ENCODE results near the gene ZNF385A. TPM values are rescaled to one million over a fixed set of nuclear protein-coding genes. Genes with fewer than 3 reads are reported as not detected.
A peak's percentile ranks its signal among the peaks of the same experiment; 100 is the strongest.

The ZNF385A gene, protein sequence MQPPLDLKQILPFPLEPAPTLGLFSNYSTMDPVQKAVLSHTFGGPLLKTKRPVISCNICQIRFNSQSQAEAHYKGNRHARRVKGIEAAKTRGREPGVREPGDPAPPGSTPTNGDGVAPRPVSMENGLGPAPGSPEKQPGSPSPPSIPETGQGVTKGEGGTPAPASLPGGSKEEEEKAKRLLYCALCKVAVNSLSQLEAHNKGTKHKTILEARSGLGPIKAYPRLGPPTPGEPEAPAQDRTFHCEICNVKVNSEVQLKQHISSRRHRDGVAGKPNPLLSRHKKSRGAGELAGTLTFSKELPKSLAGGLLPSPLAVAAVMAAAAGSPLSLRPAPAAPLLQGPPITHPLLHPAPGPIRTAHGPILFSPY
- 9.1 and 9.5 TPM in 2 replicates for total RNA-seq (2022)
- Bru-seq, nascent RNA: percentile 30 among the genes with signal in this experiment
- BruChase-seq, experiment 1, labeled RNA remaining after a 6-hour chase: percentile 42 among the genes with signal in this experiment
- BruChase-seq, experiment 2, labeled RNA remaining after a 2-hour chase: percentile 34 among the genes with signal in this experiment
- long read RNA-seq, partial matches to known transcripts: 2 of 7 reads
- long read RNA-seq, other reads (novel, unspliced or antisense): 4 of 7 reads

DNA sequence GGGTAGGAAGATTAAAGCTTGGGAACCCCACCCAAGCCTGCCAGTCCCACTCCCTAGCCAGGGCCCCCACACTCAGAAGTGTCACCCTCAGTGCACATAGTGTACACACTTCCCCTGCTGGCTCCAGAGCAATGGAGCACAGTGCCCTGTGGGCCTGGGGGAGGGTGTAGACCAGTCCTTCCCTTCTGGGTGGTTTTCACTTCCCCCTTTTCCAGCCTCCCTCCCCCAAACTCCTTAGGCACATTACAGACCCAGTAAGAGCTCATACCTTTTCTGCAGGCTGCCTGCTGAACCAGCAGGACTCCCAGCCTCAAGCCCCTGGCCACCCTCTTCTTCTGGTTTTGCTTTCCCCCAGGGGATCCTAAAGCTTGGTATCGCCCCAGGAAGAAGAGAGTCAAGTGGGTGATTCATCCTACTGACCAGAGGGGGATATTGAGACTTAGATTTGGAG is at the start of gene ZNF385A:
TSS of gene ZNF385A (minus strand) at position 143 of the 451 bp plus-strand sequence. CDS start 219 bp downstream, outside the sequence.
- no TSS peak for BruUV-seq (replicated peaks)
- Mint-ChIP-seq H3K36me3 (ENCODE audit: insufficient read depth, unreplicated experiment) (peaks cover 1% of the 10 kb centered on the region), H3K4me1 (ENCODE audit: low read depth, unreplicated experiment) (peaks cover 30% of the 10 kb centered on the region), H3K27ac (ENCODE audit: unreplicated experiment) (no peak within 1 kb of the TSS), H3K4me3 (ENCODE audit: low read depth, unreplicated experiment) (no peak within 1 kb of the TSS), H3K9me3 (ENCODE audit: low read depth, unreplicated experiment) (no peaks in the 10 kb centered on the region), H3K27me3 (ENCODE audit: unreplicated experiment) (no peaks in the 10 kb centered on the region)
- intact Hi-C loops (cut with micrococcal nuclease; ENCODE audit: unreplicated experiment): no loop called here
- CTCF ChIA-PET: no interaction called here
- TF ChIP-seq CTCF (IDR thresholded peaks at IDR 0.05; ENCODE audit: unreplicated experiment): no peak
- DNase-seq: no peak

- DNase-seq: no peak
These were observed 48.3 kb upstream of the ZNF385A start for GRCh38 chr12:54432815-54433164.

DNA sequence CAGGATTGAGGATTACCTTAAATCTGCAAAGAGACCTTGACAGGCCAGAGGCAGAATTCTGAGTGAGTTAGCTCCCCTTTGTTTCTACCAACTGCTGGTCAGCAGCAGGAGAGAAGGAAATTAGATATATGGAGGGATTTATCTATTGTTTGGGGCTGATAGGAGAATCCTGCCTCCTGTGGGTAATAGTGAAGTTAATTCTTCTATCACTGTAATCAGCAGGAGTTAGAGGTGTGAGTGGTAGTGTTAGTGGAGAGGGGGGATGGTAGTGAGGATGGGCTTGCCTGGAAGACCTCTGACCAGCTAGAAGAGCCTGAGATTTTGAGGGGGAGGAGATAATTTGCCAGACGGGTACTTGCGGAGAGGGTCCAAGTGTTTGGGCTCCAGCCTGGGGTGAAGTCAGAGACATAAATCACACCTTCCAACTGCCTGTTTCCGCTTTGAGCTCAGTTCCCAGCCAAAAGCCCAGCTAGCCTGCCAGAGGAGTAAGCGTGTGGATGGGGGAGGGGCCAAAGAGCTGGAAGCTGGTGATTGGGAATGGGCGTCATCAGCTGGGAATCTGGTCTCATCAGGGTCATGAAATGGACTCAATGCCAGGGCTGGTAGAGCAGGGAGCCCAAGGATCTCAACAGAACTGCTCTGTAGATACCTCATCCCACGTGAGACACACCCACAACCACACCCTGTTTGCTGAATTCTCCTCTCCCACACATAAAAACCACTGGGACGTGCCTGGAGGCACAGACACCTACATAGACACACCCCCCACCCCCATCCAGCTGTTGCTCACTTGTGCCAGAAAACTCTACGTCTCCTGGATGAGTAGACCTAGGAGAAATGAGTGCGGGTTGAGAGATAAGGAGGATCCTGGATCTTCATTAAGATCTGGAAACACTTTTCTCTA is 47.6 kb upstream of the ZNF385A start:
- Mint-ChIP-seq H3K27ac (ENCODE audit: unreplicated experiment) (no peak overlapping the region), H3K27me3 (ENCODE audit: unreplicated experiment) (peaks cover 73% of the 10 kb centered on the region), H3K9me3 (ENCODE audit: low read depth, unreplicated experiment) (no peaks in the 10 kb centered on the region), H3K4me1 (ENCODE audit: low read depth, unreplicated experiment) (peaks cover 10% of the 10 kb centered on the region), H3K36me3 (ENCODE audit: insufficient read depth, unreplicated experiment) (no peaks in the 10 kb centered on the region), H3K4me3 (ENCODE audit: low read depth, unreplicated experiment) (no peak overlapping the region)
- no peak for TF ChIP-seq CTCF (IDR thresholded peaks at IDR 0.05; ENCODE audit: unreplicated experiment)
- intact Hi-C loops (cut with micrococcal nuclease; ENCODE audit: unreplicated experiment): no loop called here
- CTCF ChIA-PET: interaction anchor here (0.6 to 2.5 kb wide), 2 partner anchors 33 to 572 kb away, joined by 3 to 9 read pairs; no protein-coding TSS in a partner anchor
- no TSS peak for BruUV-seq (replicated peaks)
- DNase-seq: peak; percentile 23

More at GRCh38 chr12:54432815-54433164, 48.3 kb upstream of the ZNF385A start:
- H3K9me3 Mint-ChIP-seq (ENCODE audit: low read depth, unreplicated experiment): no peaks in the 10 kb centered on the region
- H3K4me1 Mint-ChIP-seq (ENCODE audit: low read depth, unreplicated experiment): peaks cover 10% of the 10 kb centered on the region
- no TSS peak for BruUV-seq (replicated peaks)
- H3K27ac Mint-ChIP-seq (ENCODE audit: unreplicated experiment): no peak overlapping the region
- H3K36me3 Mint-ChIP-seq (ENCODE audit: insufficient read depth, unreplicated experiment): no peaks in the 10 kb centered on the region
- H3K4me3 Mint-ChIP-seq (ENCODE audit: low read depth, unreplicated experiment): no peak overlapping the region
- H3K27me3 Mint-ChIP-seq (ENCODE audit: unreplicated experiment): peaks cover 67% of the 10 kb centered on the region
- intact Hi-C loops (cut with micrococcal nuclease; ENCODE audit: unreplicated experiment): no loop called here
- TF ChIP-seq CTCF (IDR thresholded peaks at IDR 0.05; ENCODE audit: unreplicated experiment): no peak
- CTCF ChIA-PET: interaction anchor here (2.5 kb wide), 1 partner anchor 33 kb away, joined by 9 read pairs; no protein-coding TSS in a partner anchor

DNA sequence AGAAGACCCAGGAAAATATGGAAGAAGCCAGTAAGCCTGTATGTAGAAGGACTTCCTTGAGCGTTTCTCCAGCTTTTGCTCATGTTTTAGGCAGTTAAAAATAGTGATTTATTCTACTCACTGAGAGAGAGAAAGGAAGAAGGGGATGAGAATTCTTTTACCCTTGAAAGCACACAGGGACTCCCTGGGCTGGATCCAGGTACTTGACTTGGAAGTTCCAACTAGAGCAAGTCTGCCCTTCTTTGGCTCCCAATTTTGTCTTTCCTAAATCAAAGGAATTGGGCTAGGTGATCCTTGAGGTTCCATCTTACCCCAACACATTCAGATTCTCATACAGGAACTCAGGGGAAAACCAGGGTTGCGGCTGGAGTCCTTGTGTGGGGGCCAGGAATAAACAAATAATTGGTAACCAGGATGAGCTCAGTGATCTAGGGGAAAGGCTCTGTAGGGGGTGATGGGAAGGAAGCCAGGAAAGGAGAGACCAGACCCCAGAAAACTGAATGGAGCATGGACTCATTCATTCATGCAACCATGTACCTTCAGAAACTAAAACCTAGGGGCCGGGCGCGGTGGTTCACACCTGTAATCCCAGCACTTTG is 46.0 kb upstream of the ZNF385A start:
- H3K9me3 Mint-ChIP-seq (ENCODE audit: low read depth, unreplicated experiment): no peaks in the 10 kb centered on the region
- no TSS peak for BruUV-seq (replicated peaks)
- no peaks in the 10 kb centered on the region for H3K36me3 Mint-ChIP-seq (ENCODE audit: insufficient read depth, unreplicated experiment)
- H3K27ac Mint-ChIP-seq (ENCODE audit: unreplicated experiment): no peak overlapping the region
- intact Hi-C loops (cut with micrococcal nuclease; ENCODE audit: unreplicated experiment): no loop called here
- peaks cover 73% of the 10 kb centered on the region for H3K27me3 Mint-ChIP-seq (ENCODE audit: unreplicated experiment)
- H3K4me1 Mint-ChIP-seq (ENCODE audit: low read depth, unreplicated experiment): peaks cover 10% of the 10 kb centered on the region
- no peak for DNase-seq
- no peak overlapping the region for H3K4me3 Mint-ChIP-seq (ENCODE audit: low read depth, unreplicated experiment)
- TF ChIP-seq CTCF (IDR thresholded peaks at IDR 0.05; ENCODE audit: unreplicated experiment): no peak
- CTCF ChIA-PET: interaction anchor here (0.9 to 2.5 kb wide), 2 partner anchors 15 to 31 kb away, joined by 3 to 9 read pairs; no protein-coding TSS in a partner anchor
